Suprapubic skin (tissue), 4 donors: Measurements from ENCODE around the gene DDX4. TPM values are rescaled to one million over a fixed set of nuclear protein-coding genes. Genes with fewer than 3 reads are reported as not detected.
"Not testable (repeated sequence)": the region's sequence is repeated elsewhere in the genome, so short reads cannot be mapped to it uniquely, and the experiment has no call there.

Experiments used
- DNase-seq, 2 donors: peaks; one replicate each; pipeline ENCODE4 v3.0.0-alpha.2; 2019; ENCODE audit warnings: low spot score in 2 of 2
- H3K27ac ChIP-seq: fragments of 200-600 bp; sonication (generic); one replicate; pipeline ENCODE4 v1.5.1; 2019
- H3K27me3 ChIP-seq: fragments of 200-600 bp; sonication (generic); one replicate; pipeline ENCODE4 v1.5.1; 2019
- H3K36me3 ChIP-seq: fragments of 200-600 bp; sonication (generic); one replicate; pipeline ENCODE4 v1.5.1; 2019
- H3K4me1 ChIP-seq: fragments of 200-600 bp; sonication (generic); one replicate; pipeline ENCODE4 v1.5.1; 2019
- H3K4me3 ChIP-seq: fragments of 200-600 bp; sonication (generic); one replicate; pipeline ENCODE4 v1.5.1; 2019; ENCODE audit warnings: mild to moderate bottlenecking
- H3K9me3 ChIP-seq: fragments of 200-600 bp; sonication (generic); one replicate; pipeline ENCODE4 v1.5.1; 2019
- EP300 ChIP-seq: sonication (generic); formaldehyde crosslinking; IDR thresholded peaks from one replicate; pipeline ENCODE4 v1.6.1; 2017; ENCODE audit warnings: antibody characterized with exemption
- POLR2A ChIP-seq, 2 donors: fragments of 450-650 bp; IDR thresholded peaks; one replicate each; pipeline ENCODE4 v1.6.1; 2017; ENCODE audit warnings: antibody characterized with exemption in 2 of 2, mild to moderate bottlenecking in 2 of 2, moderate library complexity in 2 of 2
- POLR2AphosphoS5 ChIP-seq, 3 donors: sonication (generic); formaldehyde crosslinking; IDR thresholded peaks; one replicate each; pipeline ENCODE4 v1.6.1; 2017; ENCODE audit warnings: antibody characterized with exemption in 3 of 3
- WGBS: methylation state at CpG from one replicate; pipeline ENCODE4 v1.1.5; 2018; 5-methylcytosine and 5-hydroxymethylcytosine counted together
- total RNA-seq, 4 donors: library from RNA; depleted of rRNA; stranded (reverse); fragments of >200 nt; gene quantifications; one replicate each; pipeline ENCODE4 v1.1.0, GENCODE V29; 2016
- TF ChIP-seq, protein P1 (sequence below), 2 donors: fragments of 200-600 bp in 1 of 2; fragments of 450-650 bp in 1 of 2; sonication (generic) in 1 of 2; IDR thresholded peaks; one replicate each; pipeline ENCODE4 v1.5.1; 2016 to 2019; ENCODE audit warnings: antibody characterized with exemption in 2 of 2, mild to moderate bottlenecking in 1 of 2, moderate library complexity in 1 of 2

The DDX4 gene
- total RNA-seq, 4 donors from 2014 or later, result not detected

GRCh38 chr5:55750063-55750462 lies 12.2 kb downstream of the DDX4 start:
- no peaks in the 10 kb centered on the region for H3K36me3 ChIP-seq
- 56% methylated on average over 3 of the region's 3 CpGs for WGBS
- DNase-seq, result no peak
- H3K4me3 ChIP-seq, result no peak overlapping the region
- H3K9me3 ChIP-seq, result no peaks in the 10 kb centered on the region
- H3K27me3 ChIP-seq, result no peaks in the 10 kb centered on the region
- no peaks in the 10 kb centered on the region for H3K4me1 ChIP-seq
- no peak overlapping the region for H3K27ac ChIP-seq
- TF ChIP-seq POLR2A (IDR thresholded peaks at IDR 0.05), result no peak
- no peak for TF ChIP-seq POLR2AphosphoS5 (IDR thresholded peaks at IDR 0.05)
- no peak for TF ChIP-seq EP300
- TF ChIP-seq, protein P1, sequence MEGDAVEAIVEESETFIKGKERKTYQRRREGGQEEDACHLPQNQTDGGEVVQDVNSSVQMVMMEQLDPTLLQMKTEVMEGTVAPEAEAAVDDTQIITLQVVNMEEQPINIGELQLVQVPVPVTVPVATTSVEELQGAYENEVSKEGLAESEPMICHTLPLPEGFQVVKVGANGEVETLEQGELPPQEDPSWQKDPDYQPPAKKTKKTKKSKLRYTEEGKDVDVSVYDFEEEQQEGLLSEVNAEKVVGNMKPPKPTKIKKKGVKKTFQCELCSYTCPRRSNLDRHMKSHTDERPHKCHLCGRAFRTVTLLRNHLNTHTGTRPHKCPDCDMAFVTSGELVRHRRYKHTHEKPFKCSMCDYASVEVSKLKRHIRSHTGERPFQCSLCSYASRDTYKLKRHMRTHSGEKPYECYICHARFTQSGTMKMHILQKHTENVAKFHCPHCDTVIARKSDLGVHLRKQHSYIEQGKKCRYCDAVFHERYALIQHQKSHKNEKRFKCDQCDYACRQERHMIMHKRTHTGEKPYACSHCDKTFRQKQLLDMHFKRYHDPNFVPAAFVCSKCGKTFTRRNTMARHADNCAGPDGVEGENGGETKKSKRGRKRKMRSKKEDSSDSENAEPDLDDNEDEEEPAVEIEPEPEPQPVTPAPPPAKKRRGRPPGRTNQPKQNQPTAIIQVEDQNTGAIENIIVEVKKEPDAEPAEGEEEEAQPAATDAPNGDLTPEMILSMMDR (IDR thresholded peaks at IDR 0.05), result no peak

DNA sequence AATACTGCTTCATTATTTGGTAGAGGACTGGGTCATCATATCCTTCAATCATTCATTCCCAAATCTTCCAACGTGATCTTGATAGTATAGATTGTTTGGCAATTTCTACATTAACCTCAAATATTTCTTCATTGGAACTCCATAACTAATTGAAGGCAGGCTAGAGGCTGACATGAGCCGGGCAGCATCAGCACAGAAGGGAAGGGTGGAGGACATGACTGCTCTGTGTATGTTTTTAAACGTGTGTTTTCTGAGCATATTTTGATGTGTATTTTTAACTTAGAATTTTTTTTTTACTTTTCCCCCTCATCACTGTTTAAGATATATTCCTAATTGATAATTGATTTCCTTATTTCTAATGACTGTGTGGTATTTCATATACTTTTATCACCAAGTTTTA lies 12.6 kb downstream of the DDX4 start:
- H3K4me1 ChIP-seq, result no peaks in the 10 kb centered on the region
- TF ChIP-seq POLR2AphosphoS5 (IDR thresholded peaks at IDR 0.05), result no peak
- TF ChIP-seq, protein P1 (IDR thresholded peaks at IDR 0.05), result no peak
- TF ChIP-seq EP300, result no peak
- TF ChIP-seq POLR2A (IDR thresholded peaks at IDR 0.05), result no peak
- 80% methylated on average over 3 of the region's 3 CpGs for WGBS
- H3K4me3 ChIP-seq, result no peak overlapping the region
- no peaks in the 10 kb centered on the region for H3K27me3 ChIP-seq
- no peak for DNase-seq
- H3K27ac ChIP-seq, result no peak overlapping the region
- H3K9me3 ChIP-seq, result no peaks in the 10 kb centered on the region
- no peaks in the 10 kb centered on the region for H3K36me3 ChIP-seq

DNA sequence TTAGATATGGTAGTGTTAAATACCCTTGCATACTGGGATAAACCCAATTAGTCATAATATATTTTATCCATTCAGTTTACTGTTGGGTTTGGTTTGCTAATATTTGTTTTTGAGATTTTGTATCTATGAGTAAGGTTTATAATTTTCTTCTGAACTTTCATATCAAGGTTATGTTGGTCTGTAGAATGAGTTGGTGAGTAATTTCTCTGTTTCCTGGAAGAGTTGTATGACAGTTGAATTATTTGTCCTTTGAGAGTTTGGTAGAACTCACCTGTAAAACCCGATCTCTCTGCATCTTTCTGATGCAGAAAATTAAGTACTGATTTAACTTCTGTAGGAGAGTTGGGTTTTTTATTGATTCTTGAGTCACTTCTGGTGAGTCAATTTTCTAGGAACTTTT lies 20.4 kb downstream of the DDX4 start:
- H3K36me3 ChIP-seq, result no peaks in the 10 kb centered on the region
- H3K4me1 ChIP-seq, result no peaks in the 10 kb centered on the region
- 79% methylated on average over 1 of the region's 1 CpG for WGBS
- no peak overlapping the region for H3K4me3 ChIP-seq
- TF ChIP-seq POLR2A (IDR thresholded peaks at IDR 0.05), result no peak
- TF ChIP-seq, protein P1 (IDR thresholded peaks at IDR 0.05), result no peak
- TF ChIP-seq EP300, result no peak
- TF ChIP-seq POLR2AphosphoS5 (IDR thresholded peaks at IDR 0.05), result no peak
- no peaks in the 10 kb centered on the region for H3K9me3 ChIP-seq
- no peak for DNase-seq
- H3K27me3 ChIP-seq, result peaks cover 4% of the 10 kb centered on the region
- H3K27ac ChIP-seq, result no peak overlapping the region

- Histone ChIP-seq H3K4me1 (no peaks in the 10 kb centered on the region), H3K9me3 (no peaks in the 10 kb centered on the region), H3K36me3 (no peaks in the 10 kb centered on the region), H3K4me3 (no peak overlapping the region), H3K27ac (no peak overlapping the region), H3K27me3 (peaks cover 4% of the 10 kb centered on the region)
- 82% methylated on average over 2 of the region's 2 CpGs for WGBS
- TF ChIP-seq, protein P1 (IDR thresholded peaks at IDR 0.05), result no peak
- no peak for TF ChIP-seq EP300
- TF ChIP-seq POLR2AphosphoS5 (IDR thresholded peaks at IDR 0.05), result no peak
- no peak for TF ChIP-seq POLR2A (IDR thresholded peaks at IDR 0.05)
- DNase-seq, result no peak
Observed at GRCh38 chr5:55758714-55759113, 20.9 kb downstream of the DDX4 start.

DNA sequence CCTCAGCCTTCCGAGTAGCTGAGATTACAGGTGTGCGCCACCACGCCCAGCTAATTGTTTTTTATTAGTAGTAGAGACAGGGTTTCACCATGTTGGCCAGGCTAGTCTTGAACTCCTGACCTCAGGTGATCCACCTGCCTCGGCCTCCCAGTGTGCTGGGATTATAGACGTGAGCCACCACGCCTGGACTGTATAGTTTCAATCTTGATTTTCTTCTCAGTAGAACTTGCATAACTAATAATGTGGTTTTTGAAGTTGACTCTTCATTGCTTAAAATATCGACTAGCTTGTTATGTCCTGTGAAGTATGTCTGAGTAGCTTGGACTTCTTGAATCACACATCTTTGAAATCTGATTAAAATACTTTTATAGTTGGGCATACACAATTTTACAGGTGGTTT lies 23.9 kb downstream of the DDX4 start:
- H3K4me1 ChIP-seq, H3K27ac ChIP-seq, DNase-seq, H3K36me3 ChIP-seq, H3K4me3 ChIP-seq, H3K27me3 ChIP-seq, H3K9me3 ChIP-seq: not testable (repeated sequence)
- WGBS, result 93% methylated on average over 7 of the region's 7 CpGs

GRCh38 chr5:55763746-55764420 lies 26.0 kb downstream of the DDX4 start:
- Histone ChIP-seq H3K36me3 (no peaks in the 10 kb centered on the region), H3K27me3 (peaks cover 4% of the 10 kb centered on the region), H3K4me3 (no peak overlapping the region), H3K27ac (no peak overlapping the region), H3K9me3 (no peaks in the 10 kb centered on the region), H3K4me1 (no peaks in the 10 kb centered on the region)
- TF ChIP-seq POLR2AphosphoS5 (IDR thresholded peaks at IDR 0.05) (no peak), EP300 (no peak), POLR2A (IDR thresholded peaks at IDR 0.05) (no peak)
- TF ChIP-seq, protein P1 (IDR thresholded peaks at IDR 0.05), result no peak
- no peak for DNase-seq
- WGBS, result 93% methylated on average over 2 of the region's 2 CpGs
